ENCODE data around the gene ZNF101.

DNA sequence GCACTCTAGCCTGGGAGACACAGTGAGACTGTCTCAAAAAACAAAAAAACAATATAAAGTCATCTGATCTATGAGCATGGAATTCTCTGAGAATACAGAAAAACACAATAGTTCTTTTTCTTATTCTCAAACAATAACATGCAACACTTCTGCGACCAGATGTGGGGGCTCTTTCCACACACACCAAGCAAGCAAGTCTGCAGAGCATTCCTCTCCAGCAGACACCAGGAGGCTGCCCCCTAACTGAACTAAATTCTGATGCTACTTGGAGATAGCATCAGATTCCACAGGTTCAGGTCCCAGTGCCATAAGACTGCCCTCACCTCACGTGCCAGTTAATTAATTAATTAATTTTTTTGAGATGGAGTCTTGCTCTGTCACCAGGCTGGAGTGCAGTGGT lies 27.7 kb downstream of the ZNF101 start:
- TF ChIP-seq POLR2A (IDR thresholded peaks at IDR 0.05) (no peak), EP300 (IDR thresholded peaks at IDR 0.05) (no peak)
- TF ChIP-seq, protein P1, sequence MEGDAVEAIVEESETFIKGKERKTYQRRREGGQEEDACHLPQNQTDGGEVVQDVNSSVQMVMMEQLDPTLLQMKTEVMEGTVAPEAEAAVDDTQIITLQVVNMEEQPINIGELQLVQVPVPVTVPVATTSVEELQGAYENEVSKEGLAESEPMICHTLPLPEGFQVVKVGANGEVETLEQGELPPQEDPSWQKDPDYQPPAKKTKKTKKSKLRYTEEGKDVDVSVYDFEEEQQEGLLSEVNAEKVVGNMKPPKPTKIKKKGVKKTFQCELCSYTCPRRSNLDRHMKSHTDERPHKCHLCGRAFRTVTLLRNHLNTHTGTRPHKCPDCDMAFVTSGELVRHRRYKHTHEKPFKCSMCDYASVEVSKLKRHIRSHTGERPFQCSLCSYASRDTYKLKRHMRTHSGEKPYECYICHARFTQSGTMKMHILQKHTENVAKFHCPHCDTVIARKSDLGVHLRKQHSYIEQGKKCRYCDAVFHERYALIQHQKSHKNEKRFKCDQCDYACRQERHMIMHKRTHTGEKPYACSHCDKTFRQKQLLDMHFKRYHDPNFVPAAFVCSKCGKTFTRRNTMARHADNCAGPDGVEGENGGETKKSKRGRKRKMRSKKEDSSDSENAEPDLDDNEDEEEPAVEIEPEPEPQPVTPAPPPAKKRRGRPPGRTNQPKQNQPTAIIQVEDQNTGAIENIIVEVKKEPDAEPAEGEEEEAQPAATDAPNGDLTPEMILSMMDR (IDR thresholded peaks at IDR 0.05) = no peak

Measured in ovary (tissue), 3 donors.